ENCODE measurements around the gene UBL7.
"Not testable (repeated sequence)": the region's sequence is repeated elsewhere in the genome, so short reads cannot be mapped to it uniquely, and the experiment has no call there.

Gene UBL7

DNA sequence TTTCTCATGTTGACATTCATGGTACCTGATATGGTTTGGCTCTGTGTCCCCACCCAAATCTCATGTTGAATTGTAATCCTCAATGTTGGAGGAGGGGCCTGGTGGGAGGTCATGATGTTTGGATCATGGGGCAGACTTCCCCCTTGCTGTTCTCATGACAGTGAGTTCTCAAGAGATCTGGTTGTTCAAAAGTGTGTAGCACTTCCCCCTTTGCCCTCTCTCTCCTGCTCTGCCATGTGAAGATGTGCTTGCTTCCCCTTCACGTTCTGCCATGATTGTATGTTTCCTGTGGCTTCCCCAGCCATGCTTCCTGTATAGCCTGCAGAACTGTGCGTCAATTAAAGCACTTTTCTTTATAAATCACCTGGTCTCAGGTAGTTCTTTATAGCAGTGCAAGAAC lies 3.3 kb upstream of the UBL7 start:
- FAIRE-seq (no peak), DNase-seq (ENCODE audit: low spot score) (no peak)

DNA sequence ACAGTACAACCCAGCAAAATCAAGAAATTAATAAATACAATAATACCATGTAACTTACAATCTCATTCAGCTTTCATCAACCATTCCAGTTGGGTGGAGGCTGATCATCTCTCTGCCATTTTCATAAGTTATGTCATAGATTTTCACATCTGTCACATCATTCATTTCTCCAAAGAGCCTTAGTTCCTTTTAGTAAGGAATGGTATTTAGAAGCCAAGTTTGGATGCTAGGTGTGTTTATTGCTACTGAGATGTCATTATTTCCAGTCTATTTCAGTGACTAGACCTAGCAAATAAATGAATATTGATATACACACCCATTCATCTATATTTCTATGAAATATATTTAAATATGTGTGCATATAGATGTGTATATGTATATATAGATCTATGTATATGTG lies 2.7 kb upstream of the UBL7 start:
- FAIRE-seq (no peak), DNase-seq (ENCODE audit: low spot score) (no peak)

DNA sequence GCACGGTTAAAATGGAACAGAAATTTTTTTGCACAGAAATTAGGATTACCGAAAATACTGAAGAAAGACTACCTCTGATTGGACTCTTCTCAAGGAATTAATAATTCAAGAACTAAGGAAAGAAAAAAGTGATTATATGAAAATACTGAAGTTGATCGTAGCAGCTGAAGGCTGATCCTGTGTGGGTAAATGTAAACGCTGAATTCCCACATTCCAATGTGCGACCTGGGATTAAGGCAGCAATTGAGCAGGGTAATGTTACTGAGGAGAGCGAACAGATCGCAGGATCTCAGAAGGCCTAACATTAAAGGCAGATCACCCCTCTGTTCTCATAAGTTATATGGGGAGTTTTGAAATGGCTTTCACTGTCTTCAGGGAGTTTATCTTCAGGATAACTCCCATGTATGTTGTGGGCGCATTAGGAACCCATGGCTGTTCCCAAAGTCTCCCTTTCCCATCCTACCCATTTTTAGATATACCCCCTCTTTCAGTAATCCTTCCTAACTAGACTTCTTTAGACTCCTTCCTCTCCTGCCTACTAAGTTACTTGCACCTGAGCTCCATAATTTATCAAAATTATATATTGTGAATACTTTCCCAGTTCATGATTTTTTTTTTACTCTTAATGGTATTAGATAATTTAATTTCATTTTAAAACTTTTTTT lies 1.0 kb upstream of the UBL7 start:
- no peak for DNase-seq (ENCODE audit: low spot score)
- FAIRE-seq = no peak

DNA sequence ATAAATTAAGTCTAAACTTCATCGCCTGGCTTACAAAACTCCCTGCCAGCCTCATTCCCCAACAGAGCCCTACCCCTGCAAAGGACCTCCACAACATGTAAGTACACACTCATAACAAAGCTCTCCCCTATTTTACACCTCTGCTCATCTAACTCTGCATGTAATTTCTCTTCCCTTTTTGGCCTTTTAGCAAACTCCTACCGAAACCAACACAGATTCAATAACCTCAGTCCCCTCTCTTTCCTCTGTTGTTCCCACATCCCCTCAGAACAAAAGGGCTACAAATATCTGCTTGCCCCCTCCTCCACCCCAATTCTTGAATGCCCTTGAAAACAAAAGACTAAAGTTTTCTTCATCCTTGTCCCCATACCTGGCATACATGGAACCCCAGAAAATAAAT lies 662 bp downstream of the UBL7 start:
- DNase-seq (ENCODE audit: low spot score) = no peak

DNA sequence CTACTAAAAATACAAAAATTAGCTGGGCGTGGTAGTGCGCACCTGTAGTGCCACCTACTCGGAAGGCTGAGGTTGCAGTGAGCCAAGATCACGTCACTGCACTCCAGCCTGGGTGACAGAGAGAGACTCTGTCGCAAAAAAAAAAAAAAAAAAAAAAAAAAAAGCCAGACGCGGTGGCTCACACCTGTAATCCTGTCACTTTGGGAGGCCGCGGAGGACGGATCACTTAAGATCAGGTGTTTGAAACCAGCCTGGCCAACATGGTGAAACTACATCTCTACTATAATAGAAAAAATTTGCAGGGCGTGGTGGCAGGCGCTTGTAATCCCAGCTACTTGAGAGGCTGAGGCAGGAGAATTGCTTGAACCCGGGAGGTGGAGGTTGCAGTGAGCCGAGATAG lies 1.2 kb downstream of the UBL7 start:
- FAIRE-seq; DNase-seq (ENCODE audit: low spot score): not testable (repeated sequence)

More for the DNA sequence above, 662 bp downstream of the UBL7 start:
- no peak for FAIRE-seq

DNA sequence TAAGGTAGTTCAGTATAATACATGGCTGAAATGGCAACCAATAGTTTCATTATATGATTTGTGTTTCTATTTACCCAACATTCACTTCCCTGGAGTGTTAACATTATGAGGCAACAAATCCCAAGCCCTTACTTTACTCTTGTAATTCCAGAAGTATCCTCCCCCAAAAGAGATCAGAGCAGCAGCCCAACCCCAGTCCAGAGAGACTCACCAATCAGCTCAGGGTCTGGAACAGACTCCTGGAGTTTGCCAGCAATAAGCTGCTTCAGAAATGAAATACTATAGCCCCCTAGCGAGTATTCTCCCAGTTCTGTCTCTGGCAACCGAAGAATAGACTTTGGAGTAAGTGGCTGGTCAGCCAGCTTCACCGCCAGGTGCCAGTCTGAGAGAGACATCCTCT lies 2.5 kb downstream of the UBL7 start:
- no peak for FAIRE-seq
- DNase-seq (ENCODE audit: low spot score) = no peak

DNA sequence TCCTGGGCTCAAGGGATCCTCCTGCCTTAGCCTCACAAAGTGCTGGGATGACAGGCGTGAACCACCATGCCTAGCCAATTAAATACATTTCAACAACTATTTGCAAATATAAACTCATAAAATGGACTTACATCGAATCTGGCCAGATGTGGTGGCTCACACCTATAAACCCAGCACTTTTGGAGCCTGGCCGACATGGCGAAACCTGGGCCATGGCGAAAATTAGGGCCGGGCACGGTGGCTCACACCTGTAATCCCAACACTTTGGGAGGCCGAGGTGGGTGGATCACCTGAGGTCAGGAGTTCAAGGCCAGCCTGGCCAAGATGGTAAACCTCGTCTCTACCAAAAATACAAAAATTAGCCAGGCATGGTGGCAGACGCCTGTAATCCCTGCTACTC lies 3.9 kb downstream of the UBL7 start:
- not testable (repeated sequence) for FAIRE-seq; DNase-seq (ENCODE audit: low spot score)

DNA sequence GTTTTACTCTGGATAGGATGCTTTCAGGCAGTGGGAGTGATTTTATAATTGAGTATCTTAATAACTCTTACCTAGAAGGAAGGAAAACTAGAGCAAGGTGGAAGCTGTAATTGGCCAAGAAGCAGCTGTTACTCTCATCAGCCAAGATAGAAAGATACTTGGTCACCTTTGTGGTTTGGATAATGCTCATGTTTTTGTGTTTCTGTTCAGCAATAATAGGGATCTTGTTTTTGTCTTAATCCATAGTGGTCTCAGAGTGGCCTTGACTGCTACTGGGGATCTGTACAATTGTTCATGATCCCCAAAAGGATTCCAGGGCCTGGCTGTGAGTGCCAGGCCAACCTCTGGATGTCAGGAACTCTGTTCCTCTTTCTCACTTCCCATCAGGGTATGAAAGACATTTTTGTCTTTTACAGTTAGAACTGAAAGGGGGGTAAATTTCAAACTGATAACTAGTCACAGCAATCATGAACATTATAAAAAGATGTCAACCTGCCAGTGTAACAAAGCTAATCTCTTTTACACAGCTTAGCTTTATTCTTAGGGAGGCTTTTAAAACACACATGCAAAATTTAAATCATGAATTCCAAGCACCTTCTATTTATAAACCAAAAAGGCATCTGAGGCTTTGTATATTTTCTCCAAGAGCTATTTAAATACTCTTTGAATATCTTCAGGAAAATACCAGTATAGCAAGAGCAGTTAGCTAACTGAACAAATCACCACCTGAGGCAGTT lies 6.0 kb downstream of the UBL7 start:
- DNase-seq (ENCODE audit: low spot score) (no peak), FAIRE-seq (no peak)

DNA sequence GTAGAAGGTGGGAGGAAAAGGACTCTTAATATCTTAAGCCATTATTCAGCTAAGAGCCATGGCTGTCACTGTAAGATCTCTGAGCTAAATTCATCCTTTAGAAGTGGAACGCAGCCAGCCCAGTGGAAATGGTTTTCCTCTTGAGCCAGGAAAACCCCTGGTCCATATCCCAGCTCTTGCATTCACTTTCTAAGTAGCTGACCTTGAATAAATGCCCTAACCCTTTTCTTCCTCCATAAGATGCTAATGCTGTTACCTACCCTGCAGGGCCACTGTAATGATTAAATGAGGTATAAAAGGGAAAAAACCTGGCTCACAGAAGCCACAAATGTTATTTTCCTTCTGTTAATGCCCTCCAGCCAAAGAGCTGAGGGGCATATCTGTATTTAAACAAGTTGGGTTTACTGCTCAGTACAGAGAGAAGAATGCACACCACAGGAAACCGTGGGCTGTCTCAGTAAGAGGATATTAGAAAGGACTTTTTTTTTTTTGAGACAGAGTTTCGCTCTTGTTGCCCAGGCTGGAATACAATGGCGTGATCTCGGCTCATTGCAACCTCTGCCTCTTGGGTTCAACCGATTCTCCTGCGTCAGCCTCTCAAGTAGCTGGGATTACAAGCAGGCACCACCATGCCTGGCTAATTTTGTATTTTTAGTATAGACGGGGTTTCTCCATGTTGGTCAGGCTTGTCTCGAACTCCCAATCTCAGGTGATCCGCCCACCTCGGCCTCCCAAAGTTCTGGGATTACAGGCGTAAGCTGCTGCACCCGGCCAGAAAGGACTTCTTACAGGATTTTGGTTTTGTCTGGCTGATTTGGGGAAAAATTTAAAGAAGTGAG lies 6.8 kb downstream of the UBL7 start:
- no peak for DNase-seq (ENCODE audit: low spot score)
- no peak for FAIRE-seq

DNA sequence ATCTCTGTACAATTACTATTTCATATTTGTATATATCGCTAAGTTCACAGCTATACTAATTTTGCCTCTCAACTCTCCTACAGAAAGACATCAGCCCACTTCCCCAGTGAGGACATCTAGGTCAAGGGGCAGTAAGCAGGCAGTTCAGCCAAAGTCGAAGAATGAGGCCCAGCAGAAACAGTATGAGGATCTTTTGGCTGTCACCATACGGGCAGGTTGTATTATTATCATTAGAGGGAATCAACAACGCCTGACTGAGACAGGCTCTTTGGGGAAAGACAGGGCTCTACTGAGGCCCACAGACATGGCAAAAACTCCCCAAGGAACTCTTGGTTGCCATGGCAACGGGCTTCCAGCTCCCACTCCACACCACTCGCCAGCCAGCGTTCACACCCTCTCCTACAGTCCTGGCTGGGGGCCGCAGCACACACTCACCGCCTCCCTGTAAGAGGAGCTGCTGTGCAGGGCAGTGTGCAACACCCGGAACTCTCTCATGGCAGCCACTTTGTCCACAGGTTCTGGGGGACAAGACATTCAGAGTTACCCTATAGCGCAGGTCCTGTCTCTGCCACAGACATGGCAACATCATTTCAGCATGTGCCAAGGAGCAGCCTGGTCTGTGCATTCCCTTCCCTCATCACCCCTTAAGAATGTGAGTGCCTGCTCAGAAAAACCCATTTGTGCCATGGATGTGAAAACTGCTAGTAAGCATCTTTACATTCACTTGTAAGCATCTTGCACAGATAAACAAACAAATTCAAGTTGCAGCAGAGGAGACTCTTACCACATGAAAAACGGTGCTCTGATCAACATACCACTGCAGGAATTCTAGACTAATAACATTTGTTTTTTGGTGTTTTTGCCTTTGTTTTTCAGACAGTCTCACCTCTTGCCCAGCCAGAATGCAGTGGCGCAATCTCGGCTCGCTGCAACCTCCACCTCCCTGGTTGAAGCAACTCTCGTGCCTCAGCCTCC lies 8.8 kb downstream of the UBL7 start:
- DNase-seq (ENCODE audit: low spot score) = no peak
- no peak for FAIRE-seq

DNA sequence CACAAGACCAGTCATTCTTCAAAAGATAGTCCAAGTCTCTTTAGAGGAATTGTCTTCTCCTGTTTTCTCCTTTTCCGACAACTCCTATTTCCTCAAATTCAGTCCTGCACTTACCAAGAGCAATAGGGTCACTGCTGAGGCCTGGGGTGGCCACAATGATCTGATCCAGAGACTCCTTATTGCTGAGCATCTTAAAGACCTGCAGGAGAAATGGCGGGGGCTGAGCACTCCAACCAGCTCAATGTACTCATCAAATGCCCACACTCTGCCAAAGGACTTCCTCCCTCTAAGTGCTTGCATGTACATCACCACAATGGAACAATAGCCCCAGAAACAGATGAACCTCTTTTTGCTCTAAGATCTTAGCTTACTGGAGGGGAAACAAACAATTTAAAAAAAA lies 9.6 kb downstream of the UBL7 start:
- no peak for FAIRE-seq
- no peak for DNase-seq (ENCODE audit: low spot score)

DNA sequence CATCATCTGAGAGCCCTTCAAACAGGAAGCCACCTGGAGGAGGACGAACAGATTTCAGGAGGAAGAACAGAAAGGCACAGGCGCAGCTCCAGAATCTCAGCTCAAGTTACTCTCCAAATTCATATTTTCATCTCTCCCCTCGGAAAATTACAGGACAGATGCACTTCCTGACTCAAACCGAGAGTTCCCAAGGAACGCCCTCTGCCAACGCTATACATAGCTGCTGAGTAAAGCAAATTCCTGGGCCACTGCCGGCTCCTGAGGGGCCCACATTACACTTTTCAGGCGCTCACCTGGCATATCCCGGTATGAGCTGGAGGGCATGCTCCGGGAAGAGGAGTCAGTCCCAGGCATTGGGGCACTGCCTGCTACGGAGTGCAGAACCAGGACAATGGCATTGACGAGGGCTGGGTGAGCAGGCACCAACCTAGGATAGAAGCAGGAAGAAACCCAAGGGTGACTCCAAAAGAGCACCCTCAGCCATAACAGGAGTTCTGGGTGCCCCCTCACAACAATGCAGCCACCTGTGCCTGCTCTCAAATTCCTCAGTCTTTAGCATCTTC lies 11.2 kb downstream of the UBL7 start:
- no peak for FAIRE-seq
- no peak for DNase-seq (ENCODE audit: low spot score)

DNA sequence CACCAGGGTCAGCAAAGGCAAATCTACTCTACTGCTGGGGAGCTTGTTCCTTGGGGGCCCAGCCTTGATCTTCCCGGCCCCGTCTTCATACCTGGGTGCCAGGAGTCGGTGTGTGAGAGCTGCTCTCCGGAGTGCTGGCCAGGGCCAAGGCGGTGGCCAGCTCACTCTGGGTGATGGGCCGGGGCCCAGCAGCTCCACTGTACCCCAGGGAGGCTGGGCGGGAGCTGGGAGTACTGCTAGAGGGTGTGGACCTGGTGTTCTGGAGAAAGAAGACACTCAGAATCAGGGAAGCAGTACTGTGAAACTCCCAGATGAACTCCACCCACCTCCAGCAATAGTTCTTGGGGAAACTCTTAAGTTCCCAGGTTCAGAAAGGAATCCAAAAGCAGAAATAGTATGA lies 11.9 kb downstream of the UBL7 start:
- FAIRE-seq (no peak), DNase-seq (ENCODE audit: low spot score) (no peak)

DNA sequence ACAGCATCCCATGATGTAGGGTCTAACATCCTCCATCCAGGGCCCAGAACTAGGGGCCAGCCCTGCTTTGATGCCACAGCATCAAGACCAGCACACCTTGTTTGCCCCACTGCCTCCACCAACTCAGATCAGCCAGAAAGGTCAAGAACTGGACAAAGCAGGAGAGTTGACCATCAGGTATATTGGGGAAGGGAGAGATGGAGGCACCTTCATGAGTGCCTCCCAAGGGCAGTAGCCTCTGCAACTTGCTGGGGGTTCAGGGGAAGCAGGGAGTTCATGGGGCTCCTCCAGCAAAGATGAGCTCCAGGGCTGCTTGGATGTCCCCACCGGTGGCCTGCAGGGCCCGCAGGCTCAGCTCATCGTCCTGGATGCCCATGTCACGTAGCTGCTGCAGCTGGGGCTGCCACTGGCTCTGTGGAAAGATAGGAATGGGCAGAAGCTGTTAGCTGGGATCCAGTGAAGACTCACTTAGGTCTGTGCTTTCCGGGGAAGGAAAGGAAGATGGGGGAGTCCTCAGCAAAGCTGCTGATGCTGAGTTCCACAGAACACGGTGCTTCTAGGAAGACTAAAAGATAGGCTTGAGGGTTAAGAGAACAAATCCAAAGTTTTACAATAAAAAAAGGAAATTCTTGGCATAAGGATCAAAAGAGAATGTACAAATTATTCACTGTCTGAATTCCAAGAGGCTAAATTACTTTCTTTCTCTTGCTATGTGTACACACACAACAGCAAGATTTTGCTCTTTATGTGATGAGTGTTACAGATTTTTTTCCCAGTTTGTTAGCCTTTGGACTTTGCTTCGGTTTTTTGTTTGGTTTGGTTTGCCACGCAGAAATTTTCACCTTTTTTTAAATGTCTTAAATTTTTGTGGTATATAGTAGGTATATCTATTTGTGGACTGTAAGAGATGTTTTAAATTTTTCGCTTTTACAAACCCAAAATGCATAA lies 14.9 kb downstream of the UBL7 start:
- FAIRE-seq (no peak), DNase-seq (ENCODE audit: low spot score) (no peak)

DNA sequence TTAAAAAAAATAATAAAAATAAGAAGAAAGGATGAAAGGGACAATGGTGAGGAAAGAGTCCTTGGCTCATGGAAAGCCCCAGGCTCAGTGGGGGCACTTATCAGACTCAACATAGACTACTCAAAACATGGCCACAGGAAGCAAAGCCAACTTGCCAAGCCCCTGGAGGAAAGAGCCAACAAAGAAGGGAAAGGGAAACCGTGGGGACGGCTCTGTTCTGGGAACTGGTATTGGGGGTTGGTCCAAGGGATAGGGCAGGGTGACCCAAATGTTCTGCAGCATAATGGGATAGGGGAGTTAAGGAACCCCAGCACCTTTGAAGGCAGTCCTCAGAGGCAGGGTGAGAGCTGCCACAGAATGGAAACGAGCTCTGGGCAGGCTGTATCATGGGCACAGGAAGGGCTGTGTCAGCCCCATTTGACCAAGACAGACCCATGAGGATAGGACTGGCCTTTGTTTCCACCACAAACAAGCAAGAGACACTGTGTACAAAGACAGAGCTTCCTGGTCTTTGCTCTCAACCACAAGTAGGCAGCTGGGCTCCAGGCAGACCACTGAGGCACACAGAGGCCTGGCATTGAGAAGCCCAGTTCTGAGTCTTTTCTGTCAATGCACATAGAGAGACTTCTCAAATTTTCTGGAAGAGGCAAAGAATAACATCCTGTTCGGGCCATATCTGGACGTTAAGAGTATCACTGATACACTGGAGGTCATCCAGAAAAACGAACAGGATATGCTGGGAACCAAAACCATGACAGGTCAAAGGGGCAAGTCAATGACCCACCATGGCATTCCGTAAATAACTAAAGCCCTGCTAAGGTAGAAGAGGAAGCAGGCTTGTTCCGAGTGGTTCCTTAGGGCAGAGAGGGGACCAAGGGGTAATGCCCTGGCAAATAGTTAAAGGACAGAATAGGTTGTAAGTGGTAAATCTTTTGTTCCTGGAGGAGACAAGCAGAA lies 16.6 kb downstream of the UBL7 start:
- DNase-seq (ENCODE audit: low spot score) = no peak
- no peak for FAIRE-seq

DNA sequence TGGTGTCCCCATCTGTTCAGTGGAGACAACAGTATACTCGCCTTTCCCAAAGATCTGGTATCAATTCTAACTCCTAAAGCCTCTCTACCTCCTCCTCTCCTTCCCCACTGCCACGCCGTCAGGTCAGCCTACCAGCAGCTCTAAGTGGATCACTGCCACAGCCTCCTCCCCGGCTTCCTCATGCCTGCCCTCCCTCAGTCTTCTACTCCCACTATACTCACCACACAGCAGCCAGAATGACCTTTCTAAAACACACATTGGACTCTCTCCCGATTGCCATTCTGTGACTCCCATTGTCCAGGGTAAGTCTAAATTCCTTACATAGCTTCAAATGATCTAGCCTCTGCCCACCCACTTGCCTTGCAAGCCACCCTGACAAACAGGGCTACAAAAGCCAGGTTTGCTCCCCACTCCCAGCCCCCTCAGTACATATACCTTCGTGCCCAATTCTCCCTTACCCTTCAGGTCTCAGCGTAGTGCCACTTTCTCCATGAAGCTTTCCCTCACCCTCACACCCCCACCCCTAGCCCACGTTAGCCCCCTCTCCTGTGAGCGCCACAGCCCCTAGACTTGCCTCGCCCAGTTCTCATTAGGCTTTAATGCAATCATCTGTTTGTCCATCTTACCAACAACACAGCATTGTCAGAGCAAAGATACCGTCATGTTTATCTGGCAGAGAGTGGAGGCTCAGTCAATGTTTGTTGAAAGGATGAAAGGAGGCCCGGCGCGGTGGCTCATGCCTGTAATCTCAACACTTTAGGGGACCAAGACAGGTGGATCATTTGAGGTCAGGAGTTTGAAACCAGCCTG lies 17.7 kb downstream of the UBL7 start:
- DNase-seq (ENCODE audit: low spot score) (no peak), FAIRE-seq (no peak)

DNA sequence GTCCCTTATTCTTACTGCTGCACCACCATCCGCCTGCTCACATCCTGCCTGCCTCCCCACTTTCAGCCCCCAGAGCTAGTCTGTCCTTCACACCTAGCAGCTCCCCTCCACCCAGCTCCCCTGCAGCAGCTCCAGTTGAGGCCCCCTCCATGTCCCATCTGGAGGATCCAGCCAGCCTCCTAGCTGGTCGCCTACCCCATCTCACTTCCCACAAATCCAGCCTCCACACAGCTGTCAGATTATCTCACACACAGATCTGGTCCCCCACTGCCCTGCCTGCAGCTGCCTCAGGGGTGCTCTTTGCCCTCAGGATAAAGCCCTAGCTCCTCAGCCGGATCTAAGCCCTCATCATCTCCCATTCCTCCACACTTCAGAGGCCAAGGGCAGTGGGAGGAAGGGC lies 18.4 kb downstream of the UBL7 start:
- DNase-seq (ENCODE audit: low spot score) (no peak), FAIRE-seq (no peak)

DNA sequence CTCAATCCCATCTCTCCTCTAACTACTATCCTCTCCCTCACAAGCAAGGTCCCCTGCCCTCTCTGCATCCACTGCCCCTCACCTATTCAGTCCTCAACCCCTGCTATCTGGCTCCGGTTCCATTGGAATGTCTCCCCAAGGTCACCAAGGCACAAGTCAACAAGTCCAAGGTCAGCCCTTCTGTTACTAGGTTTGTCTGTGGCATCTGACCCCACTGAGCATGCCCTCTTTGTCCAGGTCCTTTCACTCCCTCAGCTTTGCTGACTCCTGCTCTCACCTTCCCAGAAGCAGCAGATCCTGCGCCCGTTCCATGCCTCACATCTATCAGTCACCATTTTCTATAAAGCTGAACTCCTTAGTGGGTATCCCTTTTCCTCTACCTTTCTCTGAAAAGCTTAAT lies 18.9 kb downstream of the UBL7 start:
- DNase-seq (ENCODE audit: low spot score) (no peak), FAIRE-seq (no peak)
